Panc1 (cell line): ENCODE results near the gene ADIRF. TPM values are rescaled to one million over a fixed set of nuclear protein-coding genes. Genes with fewer than 3 reads are reported as not detected.

ENCODE experiments used
- ATAC-seq: fragments of 200-7000 bp; cut with Tn5 transposase; 2 replicates; pipeline ENCODE4 v1.9.1; 2020; ENCODE audit warnings: mild to moderate bottlenecking, moderate library complexity
- BruUV-seq: library from RNA; stranded (reverse); fragments of 400-500 nt; replicated peaks from 2 replicates; lab custom pipeline; 2021; lab: Mats Ljungman, UMichigan
- CTCF ChIA-PET: fragments of 300-600 bp; sonication (Branson Sonifier 250); formaldehyde crosslinking; loops from one replicate; lab custom pipeline; 2022; ENCODE audit warnings: antibody characterized with exemption; lab: Charles Lee
- POLR2A ChIA-PET: fragments of 300-600 bp; sonication (Branson Sonifier 250); formaldehyde crosslinking; loops from one replicate; lab custom pipeline; 2022; ENCODE audit warnings: antibody characterized with exemption; lab: Charles Lee
- DNase-seq: peaks from one replicate; pipeline ENCODE4 v3.0.0-alpha.2; 2010; ENCODE audit warnings: low read depth, low spot score
- H3K27ac ChIP-seq: 2 replicates; pipeline ENCODE4 v1.5.1; 2011; ENCODE audit warnings: mild to moderate bottlenecking, low read length, inconsistent platforms
- H3K27me3 ChIP-seq: fragments of 200-500 bp; sonication (Bioruptor generic); 2 replicates; pipeline ENCODE4 v1.6.0; 2014; ENCODE audit warnings: low read length, inconsistent platforms; ENCODE audit not compliant: control insufficient read depth, insufficient read depth
- H3K36me3 ChIP-seq: fragments of 200-500 bp; sonication (Bioruptor generic); 2 replicates; pipeline ENCODE4 v1.5.1; 2014; ENCODE audit warnings: inconsistent platforms, mild to moderate bottlenecking, low read length, moderate library complexity; ENCODE audit not compliant: control insufficient read depth, insufficient read depth
- H3K4me1 ChIP-seq: 2 replicates; pipeline ENCODE4 v1.5.1; 2011; ENCODE audit warnings: inconsistent platforms, mild to moderate bottlenecking, low read length, moderate library complexity; ENCODE audit not compliant: control insufficient read depth, insufficient read depth
- H3K4me3 ChIP-seq, 2 experiments: 2 replicates each; pipeline ENCODE4 v1.5.1; 2011 to 2012; ENCODE audit warnings: low read depth in 2 of 2, low read length in 2 of 2, mild to moderate bottlenecking in 2 of 2, inconsistent platforms in 1 of 2, moderate library complexity in 1 of 2
- H3K9me3 ChIP-seq: fragments of 200-500 bp; sonication (Bioruptor generic); 2 replicates; pipeline ENCODE4 v1.5.1; 2014; ENCODE audit warnings: low read depth, mild to moderate bottlenecking, inconsistent platforms, low read length, moderate library complexity; ENCODE audit not compliant: control insufficient read depth, insufficient read depth
- CTCF ChIP-seq: fragments of 450-650 bp; IDR thresholded peaks from 2 replicates; pipeline ENCODE4 v1.5.1; 2017; ENCODE audit warnings: mild to moderate bottlenecking
- POLR2AphosphoS5 ChIP-seq: IDR thresholded peaks from 2 replicates; pipeline ENCODE4 v1.6.1; 2012; ENCODE audit warnings: mild to moderate bottlenecking, low read depth, low read length, moderate library complexity
- REST ChIP-seq, 2 experiments: IDR thresholded peaks; 2 replicates each; pipeline ENCODE4 v1.6.1; 2011 to 2012; ENCODE audit warnings: low read depth in 2 of 2, control low read depth in 1 of 2, low read length in 1 of 2, mild to moderate bottlenecking in 1 of 2, moderate library complexity in 1 of 2; ENCODE audit not compliant: insufficient read depth in 1 of 2
- SIN3A ChIP-seq: IDR thresholded peaks from 2 replicates; pipeline ENCODE4 v1.6.1; 2012; ENCODE audit warnings: low read depth, mild to moderate bottlenecking, low read length, moderate library complexity, borderline replicate concordance; ENCODE audit not compliant: insufficient read depth
- TCF7L2 ChIP-seq: IDR thresholded peaks from 2 replicates; pipeline ENCODE4 v1.6.1; 2011; ENCODE audit warnings: mild to moderate bottlenecking, low read depth, low read length, inconsistent platforms
- in situ Hi-C: cut with HindIII; loops from 2 replicates; pipeline ENCODE4 v1.10.0; 2016; ENCODE audit warnings: low sequenced_read_pairs, low pct_unique_long_range_greater_than_20kb
- intact Hi-C: fragments of 100-400 bp; cut with micrococcal nuclease; formaldehyde crosslinking; loops from one replicate; pipeline ENCODE4 v1.10.0; 2022; ENCODE audit not compliant: unreplicated experiment
- total RNA-seq: library from RNA; stranded (reverse); gene quantifications from one replicate; pipeline ENCODE4 v1.2.1, GENCODE V29; 2021; ENCODE audit not compliant: unreplicated experiment

Gene ADIRF
- total RNA-seq, 1 experiment from 2014 or later: 14.8 TPM

DNA sequence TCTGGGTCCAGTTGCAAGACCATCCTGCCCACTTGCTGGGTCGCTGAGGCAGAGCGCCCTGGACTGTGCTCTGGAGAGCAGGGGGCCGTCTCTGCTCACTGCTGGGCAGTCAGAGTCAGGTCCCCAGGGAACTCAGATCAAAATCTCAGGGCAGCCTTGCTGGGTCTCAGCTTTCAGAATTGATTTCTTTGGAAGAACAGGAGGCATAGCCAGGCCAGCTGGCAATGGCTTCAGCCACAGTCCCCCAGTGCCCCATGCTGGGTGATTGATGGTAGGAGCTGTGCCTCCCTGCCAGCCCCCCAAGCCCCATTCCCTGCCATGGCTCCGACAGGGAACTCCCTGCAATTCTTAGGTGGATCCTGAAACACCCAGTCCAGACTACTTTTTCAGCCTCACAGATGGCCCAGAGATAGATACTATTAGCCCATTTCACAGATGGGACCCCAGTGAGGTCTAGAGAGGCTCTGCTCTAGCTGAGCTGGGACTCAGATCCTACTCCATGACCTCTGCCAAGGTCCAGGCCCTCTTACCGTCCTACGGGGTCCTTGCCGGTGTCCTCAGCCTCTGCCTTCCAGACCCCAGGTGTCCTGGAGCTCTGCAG is 11.3 kb upstream of the ADIRF start:
- H3K27me3 ChIP-seq: no peaks in the 10 kb centered on the region
- no peak overlapping the region for H3K4me3 ChIP-seq
- no TSS peak for BruUV-seq
- TF ChIP-seq CTCF (no peak), SIN3A (no peak), TCF7L2 (no peak), REST (IDR thresholded peaks at IDR 0.05; ENCODE audit: insufficient read depth in 1 of 2, low read depth in 2 of 2, low read length in 1 of 2) (no peak), POLR2AphosphoS5 (no peak)
- no peak for ATAC-seq
- in situ Hi-C loops (no loop called here), intact Hi-C loops (no loop called here)
- ChIA-PET CTCF (interaction anchor here (0.8 to 2.4 kb wide), 4 partner anchors 10 to 17 kb away, joined by 3 to 25 read pairs (median 5); no protein-coding TSS in a partner anchor), POLR2A (no interaction called here)
- H3K4me1 ChIP-seq: peaks cover 60% of the 10 kb centered on the region
- DNase-seq: no peak
- no peaks in the 10 kb centered on the region for H3K36me3 ChIP-seq
- H3K27ac ChIP-seq: peak overlapping the region; percentile 51
- no peaks in the 10 kb centered on the region for H3K9me3 ChIP-seq

DNA sequence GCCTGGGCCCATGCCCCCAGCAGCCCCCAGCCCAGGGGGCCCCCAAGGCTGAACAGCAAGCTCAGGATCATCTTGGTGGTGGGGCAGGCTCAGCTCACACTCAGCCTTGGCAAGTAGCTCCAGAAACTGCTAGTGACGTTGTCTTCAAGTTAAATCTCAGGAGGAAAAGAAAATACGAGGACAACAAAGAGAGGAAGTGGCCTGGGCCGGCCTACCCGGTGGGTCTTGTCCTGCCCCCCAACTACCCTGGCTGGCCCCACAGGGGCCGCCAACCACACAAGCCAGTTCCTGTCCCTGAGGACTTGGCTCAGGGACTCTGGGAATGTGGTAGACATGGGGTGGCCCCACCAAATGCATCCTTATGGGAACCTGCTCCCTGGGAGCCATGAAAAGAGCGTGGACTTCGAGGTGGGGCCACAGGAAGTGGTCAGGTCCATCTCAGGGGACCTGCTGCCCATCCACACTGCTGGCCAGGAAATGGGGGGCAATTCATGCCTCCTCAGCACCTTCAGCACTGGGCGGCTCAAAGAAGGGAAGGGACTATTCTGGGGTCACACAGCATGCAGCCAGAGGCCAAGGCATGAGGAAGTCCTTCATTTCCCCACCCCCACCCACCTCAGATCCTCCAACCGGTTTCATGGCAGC is 10.7 kb upstream of the ADIRF start, which contains the start of gene MMRN2:
TSS of gene MMRN2 (minus strand) at position 145 of the 645 bp plus-strand sequence. CDS start at position 71, 74 bp downstream.
- POLR2A ChIA-PET: no interaction called here
- BruUV-seq: no TSS peak
- Histone ChIP-seq H3K9me3 (no peaks in the 10 kb centered on the region), H3K27me3 (no peaks in the 10 kb centered on the region), H3K27ac (peak within 1 kb of the TSS; percentile 51), H3K4me3 (no peak within 1 kb of the TSS), H3K4me1 (peaks cover 60% of the 10 kb centered on the region), H3K36me3 (no peaks in the 10 kb centered on the region)
- intact Hi-C loops (no loop called here), in situ Hi-C loops (no loop called here)
- CTCF ChIA-PET: interaction anchor here (1.7 to 2.4 kb wide), 2 partner anchors 9 to 18 kb away, joined by 7 to 25 read pairs; no protein-coding TSS in a partner anchor
- no peak for ATAC-seq
- no peak for DNase-seq
- TF ChIP-seq POLR2AphosphoS5 (no peak), SIN3A (no peak), REST (IDR thresholded peaks at IDR 0.05; ENCODE audit: insufficient read depth in 1 of 2, low read depth in 2 of 2, low read length in 1 of 2) (no peak)
